Measurements from ENCODE around the gene PGK2.
"Not testable (repeated sequence)": the region's sequence is repeated elsewhere in the genome, so short reads cannot be mapped to it uniquely, and the experiment has no call there.

DNA sequence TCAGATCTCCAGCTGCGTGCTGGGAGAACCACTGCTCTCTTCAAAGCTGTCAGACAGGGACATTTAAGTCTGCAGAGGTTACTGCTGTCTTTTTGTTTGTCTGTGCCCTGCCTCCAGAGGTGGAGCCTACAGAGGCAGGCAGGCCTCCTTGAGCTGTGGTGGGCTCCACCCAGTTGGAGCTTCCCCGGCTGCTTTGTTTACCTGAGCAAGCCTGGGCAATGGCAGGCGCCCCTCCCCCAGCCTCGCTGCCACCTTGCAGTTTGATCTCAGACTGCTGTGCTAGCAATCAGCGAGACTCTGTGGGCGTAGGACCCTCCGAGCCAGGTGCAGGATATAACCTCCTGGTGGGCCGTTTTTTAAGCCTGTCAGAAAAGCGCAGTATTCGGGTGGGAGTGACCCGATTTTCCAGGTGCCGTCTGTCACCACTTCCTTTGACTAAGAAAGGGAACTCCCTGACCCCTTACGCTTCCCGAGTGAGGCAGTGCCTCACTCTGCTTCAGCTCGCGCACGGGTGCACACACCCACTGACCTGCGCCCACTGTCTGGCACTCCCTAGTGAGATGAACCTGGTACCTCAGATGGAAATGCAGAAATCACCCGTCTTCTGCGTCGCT, 9.9 kb upstream of the PGK2 start:
- TF ChIP-seq, protein P1, sequence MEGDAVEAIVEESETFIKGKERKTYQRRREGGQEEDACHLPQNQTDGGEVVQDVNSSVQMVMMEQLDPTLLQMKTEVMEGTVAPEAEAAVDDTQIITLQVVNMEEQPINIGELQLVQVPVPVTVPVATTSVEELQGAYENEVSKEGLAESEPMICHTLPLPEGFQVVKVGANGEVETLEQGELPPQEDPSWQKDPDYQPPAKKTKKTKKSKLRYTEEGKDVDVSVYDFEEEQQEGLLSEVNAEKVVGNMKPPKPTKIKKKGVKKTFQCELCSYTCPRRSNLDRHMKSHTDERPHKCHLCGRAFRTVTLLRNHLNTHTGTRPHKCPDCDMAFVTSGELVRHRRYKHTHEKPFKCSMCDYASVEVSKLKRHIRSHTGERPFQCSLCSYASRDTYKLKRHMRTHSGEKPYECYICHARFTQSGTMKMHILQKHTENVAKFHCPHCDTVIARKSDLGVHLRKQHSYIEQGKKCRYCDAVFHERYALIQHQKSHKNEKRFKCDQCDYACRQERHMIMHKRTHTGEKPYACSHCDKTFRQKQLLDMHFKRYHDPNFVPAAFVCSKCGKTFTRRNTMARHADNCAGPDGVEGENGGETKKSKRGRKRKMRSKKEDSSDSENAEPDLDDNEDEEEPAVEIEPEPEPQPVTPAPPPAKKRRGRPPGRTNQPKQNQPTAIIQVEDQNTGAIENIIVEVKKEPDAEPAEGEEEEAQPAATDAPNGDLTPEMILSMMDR (IDR thresholded peaks at IDR 0.05), result not testable (repeated sequence)
- not testable (repeated sequence) for TF ChIP-seq POLR2A (IDR thresholded peaks at IDR 0.05)
